Fibroblast of peridontal ligament (primary cell): ENCODE measurements around the gene PELI2.

Experiments used
- DNase-seq: peaks from one replicate; pipeline ENCODE4 v3.0.0-alpha.2; 2010; ENCODE audit errors: extremely low read depth

Gene PELI2, protein sequence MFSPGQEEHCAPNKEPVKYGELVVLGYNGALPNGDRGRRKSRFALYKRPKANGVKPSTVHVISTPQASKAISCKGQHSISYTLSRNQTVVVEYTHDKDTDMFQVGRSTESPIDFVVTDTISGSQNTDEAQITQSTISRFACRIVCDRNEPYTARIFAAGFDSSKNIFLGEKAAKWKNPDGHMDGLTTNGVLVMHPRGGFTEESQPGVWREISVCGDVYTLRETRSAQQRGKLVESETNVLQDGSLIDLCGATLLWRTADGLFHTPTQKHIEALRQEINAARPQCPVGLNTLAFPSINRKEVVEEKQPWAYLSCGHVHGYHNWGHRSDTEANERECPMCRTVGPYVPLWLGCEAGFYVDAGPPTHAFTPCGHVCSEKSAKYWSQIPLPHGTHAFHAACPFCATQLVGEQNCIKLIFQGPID

DNA sequence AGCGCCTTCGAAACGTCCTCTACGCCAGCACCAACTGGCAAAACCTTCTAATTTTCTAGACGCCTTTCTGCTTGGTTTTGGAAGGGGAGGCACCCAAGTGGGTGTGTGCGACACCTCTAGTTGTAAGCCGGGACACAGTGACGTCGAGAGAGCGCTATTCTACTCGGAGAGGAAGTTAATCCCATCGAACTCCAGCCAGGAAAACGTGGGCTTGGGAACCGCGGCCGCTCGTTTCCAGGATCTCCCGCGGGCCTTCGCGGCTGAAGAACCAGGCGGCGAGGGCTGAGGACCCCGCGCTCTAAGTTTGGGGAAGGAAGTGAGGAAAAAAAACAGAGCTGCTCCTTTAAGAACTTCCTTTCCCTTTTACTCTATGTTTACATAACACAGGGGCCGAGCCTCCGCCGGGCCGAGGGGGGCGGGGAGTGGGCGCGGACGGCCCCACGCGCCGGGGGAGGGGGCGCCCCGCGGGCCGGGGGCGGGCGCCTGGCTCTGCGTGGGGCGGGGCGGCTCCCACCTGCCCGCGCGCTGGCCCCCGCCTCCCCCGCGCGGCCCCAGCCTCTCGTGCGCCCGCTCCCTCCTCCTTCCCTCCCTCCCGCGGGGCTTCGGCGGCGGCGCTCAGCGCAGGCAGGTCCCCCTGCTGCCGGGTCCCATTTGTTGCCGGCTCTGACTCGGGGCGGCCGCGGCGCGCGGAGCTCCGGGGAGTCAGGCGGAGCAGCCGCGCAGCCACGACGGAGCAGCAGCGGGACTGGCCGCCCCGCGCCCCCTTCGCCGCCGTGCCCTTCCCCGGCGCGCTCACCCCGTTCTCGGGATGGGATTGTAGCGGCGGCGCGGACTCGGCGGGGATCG lies at the start of gene PELI2:
TSS of gene PELI2 (plus strand) at position 647 of the 846 bp plus-strand sequence. CDS start 250 bp downstream, outside the sequence.
- DNase-seq, result peak; percentile 65

DNA sequence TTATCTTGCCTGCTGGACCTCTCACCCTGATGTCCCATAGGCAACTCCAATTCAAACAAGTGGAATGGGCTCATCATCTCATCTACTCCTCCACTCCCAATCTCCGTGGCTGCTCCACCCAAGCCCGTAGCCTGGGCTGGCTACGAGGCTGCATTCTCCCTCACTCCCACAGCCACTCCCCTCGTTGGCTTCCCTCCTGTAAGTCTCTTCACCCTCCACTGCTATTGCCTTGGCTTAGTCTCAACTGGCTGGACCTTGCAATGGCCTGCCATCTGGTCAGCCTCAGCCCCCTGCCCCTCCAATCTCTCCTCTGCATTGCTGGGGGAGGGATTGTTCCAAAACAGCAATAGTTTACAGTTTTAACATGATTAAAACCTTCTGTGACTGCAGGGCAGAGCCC lies 44.4 kb upstream of the PELI2 start:
- DNase-seq, result peak; percentile 37

DNA sequence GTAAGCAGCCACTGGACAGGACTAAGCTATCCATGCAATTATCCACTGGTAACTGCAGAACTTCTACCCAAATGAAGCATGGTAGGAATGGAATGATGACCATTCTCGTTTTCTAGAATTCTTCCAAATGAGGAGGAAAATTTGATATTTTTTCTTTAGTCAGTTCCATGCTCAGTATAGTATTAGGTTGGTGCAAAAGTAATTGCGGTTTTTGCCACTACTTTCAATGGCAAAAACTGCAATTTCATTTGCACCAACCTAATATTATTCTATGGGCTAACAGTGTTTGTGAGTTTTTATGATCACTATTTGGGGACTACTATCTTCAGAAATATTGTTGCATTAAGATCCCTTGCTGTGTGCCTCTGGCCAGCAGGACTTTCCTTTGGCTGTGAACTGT lies 42.9 kb upstream of the PELI2 start:
- DNase-seq, result no peak

DNA sequence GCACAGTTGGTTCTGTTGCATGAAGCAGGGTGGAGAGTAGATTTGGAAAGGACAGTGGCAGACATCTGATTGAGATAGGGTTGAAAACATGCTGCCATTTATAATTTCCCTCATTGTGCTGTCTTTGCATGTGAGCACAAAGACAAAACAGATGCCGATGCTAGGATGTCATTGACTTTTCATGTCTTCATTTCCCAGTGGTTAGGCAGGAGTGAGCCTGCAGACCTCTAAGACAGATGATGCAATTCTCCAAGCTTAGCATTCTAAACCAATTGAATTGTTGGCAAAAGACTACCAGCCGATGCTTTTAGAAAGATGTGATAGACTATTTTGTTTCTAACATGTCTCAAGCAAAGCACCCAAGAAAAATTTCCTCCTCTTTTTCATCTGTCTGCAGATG lies 37.1 kb upstream of the PELI2 start:
- DNase-seq, result peak; percentile 72

DNA sequence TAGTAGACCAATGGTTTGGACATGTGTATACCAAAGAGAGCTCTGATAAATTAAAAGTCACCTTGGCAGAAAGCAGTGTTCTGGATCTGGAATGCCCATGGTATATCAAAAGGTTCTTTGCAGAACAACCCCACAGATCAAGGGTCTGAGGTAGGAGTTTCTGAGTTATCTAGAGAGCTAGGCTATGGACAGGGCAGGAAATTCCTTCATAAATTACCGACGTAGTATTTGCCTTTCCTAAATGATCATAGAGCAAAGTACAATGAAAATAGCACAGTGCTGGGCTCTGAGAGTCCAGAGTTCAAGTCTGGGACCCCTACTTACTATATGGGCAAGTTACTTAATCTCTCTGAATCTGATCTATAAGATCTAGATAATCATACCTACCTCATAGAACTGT lies 35.3 kb upstream of the PELI2 start:
- no peak for DNase-seq

DNA sequence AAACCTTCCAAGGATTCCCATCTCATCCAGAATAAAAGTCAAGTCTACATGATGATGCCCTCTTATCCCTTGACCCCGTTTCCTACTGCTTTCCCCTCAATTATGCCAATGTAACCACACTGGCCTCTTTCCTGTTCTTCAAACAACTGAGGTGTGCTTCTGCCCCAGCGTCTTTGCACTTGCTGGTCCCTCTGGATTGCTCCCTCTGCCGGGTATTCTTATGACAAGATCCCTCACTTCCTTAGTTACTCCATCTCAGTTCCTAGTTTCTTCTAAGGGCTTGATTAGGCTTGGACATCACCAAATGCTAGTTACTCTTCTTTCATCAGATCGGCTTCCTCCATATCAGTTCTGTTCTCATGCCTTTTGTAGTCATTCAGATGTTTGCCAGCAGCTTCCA lies 32.7 kb upstream of the PELI2 start:
- no peak for DNase-seq

DNA sequence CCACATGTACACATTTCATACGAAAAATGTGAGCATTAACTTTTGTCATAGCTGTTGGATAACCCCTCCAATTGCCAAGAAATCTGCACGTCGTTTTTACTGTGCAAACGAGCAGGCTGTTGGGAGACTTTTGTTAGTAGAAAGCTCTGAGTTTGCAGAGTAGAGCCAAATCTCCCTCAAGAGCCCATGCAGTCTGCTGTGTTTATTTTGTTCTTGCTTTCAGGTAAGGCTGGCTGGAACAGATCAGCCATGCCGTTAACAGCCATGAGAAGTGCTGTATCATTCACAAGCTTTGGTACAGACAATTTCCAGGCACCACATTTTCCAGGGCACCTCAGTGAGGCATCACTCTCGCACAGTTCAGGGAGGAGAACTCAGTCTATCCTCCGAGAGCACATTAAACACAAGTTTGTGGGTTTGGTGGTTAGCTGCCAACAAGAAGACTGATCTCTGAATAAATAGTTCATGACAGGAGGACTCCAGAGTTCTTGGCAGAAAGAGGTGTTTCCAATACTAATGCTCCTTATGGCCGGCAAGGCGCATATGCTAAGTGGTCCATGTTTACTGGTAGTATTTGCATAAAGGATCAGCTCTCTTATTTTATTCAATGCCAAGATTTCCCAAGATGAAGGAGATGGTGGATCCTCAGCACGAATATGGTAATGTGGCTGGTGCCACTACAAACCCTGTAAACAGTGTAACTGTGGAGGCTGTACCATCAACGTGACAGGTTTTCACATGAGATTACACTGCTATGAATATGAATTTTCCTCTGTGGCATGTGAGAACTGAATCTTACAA lies 30.3 kb upstream of the PELI2 start:
- DNase-seq, result no peak

DNA sequence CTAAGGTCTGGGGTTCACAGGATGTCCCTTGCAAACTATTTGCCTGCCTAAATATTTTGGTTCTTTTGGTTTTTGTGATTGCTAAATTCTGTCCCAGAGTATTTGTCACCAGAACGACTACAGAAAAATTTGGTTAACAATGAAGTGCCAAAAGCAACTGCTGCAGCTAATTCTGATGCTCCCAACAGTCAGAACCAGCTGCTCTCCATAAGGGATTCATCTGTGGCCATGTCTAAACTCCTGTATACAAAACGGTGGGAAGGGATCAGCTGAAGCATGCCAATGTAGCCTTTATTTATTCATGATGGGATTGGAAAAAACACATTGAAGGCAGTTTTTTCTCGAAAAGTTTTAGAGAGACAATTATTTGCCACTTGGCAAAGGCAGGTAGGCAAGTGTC lies 29.3 kb upstream of the PELI2 start:
- peak; percentile 13 for DNase-seq

DNA sequence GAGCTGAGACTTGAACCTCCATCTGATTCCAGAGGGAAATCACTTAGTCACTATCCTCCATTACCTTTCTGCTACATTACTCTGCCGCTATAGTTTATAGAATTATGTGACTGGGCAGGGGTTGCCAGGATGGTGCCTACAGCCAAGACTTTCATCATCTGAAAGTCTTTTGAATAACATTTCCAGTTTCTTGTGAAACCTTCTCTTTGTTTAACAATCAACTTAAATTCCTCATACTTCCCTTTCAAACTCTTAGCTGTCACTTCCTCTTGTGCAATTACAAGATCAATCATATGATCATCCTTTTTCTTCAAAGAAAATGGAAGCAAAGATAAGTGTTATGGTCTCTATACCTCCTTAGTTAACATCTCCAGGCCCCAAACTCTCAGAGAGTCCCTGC lies 25.4 kb upstream of the PELI2 start:
- DNase-seq, result peak; percentile 36

DNA sequence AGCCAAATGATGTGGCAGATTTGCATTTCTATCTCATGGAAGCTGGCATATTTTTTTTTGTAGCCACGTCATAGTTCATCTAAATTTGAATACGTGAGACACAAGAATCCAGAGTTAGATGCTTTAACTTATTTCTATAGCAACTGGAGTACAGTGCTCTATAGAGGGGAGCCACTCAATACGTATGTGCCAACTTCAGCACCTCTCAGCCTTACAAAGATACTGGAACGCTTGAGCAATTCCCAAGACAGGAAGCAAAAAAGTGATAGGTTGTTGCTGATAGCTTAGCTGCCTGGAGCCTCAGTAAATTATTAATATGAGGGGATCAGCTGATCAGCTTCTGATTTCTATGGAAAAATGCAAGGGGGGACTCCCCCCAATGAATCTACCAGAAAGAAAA lies 24.1 kb upstream of the PELI2 start:
- no peak for DNase-seq

DNA sequence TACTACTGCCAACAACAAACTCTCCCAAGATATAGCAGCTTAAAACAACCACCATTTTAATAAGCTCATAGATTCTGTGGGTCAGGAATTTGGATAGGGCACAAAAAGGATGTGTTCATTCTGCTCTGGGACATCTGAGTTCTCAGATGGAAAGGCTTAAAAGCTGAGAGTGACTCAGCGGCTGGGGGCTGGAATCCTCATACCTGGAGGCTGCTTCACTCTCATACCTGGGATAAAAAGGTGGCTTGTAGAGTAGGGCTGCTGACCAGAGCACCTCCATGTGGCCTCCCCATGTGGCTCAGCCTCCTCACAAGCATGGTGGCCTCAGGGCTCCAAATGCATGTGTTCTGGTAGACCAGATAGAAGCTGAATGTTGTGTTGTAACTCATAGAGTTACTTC lies 20.2 kb upstream of the PELI2 start:
- DNase-seq, result no peak

DNA sequence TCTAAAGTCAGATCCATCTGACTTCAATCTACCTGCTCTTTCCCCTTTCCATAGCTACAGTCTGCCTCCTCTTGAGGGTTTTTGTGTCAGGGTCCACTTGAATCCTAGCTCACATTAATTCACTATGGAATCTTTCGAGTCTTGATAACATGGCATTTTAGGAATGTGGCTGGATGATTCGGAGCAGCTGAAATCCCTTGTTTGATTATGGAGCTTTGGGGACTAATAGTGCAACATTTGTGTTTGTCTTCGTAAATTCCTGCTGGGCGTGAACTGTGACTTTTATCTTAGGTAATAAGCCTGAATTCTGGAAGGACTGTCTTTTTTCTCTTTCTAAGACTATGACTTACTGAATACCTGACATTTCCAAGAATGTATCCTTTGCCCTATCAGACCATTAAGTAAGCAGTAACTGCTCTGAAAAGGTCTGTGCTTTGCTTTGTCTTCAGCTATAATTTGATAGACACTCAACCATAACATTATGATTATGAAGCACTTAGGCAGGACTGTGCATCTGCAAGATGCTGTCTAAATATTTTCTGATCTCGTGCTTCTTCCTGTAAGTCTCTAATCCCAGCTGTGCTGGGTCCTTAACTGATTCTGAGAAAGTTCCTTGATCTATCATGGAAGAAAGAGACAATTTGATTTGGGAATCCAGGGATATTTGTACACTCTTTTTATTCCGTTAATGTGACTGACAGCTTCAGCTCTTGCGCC lies 19.0 kb upstream of the PELI2 start:
- no peak for DNase-seq

DNA sequence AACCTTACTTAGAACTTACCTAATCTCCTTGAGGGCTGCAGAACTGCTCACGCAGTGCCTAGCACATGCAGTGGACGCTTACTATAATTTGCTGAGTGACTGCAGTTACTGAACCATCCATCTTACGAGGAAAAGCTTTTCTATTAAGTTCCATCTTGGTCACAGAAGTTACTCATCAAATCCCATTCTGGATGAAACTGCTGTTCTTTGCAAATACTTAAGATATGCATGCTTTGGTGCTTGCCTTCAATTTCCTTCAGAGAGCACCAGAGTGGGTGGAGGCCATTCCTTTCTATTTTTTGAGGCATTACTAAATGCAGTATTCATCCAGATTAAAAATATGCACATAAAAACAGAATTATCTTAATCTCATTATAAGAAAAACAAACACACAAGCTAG lies 17.7 kb upstream of the PELI2 start:
- DNase-seq, result peak; percentile 51

DNA sequence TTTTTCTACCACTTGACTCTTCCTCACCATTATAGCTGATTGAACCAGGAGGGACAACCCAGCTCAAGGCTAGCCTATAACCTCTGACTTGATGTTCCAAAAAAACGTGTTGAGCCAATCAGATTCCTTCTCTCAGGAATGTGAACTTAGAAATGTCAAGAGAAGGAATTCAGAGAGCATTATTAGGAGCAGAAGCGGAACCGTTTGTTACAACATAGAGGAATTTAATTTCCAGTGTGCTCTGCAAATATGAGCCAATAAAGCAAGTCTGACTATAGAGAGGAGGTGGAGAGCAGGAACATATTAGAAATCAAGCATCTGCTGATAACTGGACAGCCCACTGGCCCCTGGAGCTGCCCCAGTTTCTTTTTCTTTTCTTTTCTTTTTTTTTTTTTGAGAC lies 15.3 kb upstream of the PELI2 start:
- no peak for DNase-seq

DNA sequence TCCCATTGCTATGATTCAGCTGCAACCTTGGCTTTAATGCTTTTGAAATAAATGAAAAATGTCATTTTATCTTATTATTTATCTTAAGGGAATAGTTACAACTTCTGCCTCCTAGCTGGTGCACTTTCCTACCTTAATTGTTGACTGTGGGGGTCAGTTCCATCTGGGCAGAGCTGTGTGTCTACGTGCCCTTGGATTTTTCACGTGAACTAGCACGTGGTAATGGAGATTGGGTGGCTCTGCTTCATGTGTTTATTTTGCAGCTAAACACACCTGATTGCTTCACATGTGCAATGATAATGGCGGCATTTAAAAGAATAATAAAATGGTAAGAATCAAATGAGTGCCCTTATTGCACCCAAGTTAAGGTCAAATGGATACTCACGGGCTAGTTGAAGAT lies 10.6 kb upstream of the PELI2 start:
- no peak for DNase-seq

DNA sequence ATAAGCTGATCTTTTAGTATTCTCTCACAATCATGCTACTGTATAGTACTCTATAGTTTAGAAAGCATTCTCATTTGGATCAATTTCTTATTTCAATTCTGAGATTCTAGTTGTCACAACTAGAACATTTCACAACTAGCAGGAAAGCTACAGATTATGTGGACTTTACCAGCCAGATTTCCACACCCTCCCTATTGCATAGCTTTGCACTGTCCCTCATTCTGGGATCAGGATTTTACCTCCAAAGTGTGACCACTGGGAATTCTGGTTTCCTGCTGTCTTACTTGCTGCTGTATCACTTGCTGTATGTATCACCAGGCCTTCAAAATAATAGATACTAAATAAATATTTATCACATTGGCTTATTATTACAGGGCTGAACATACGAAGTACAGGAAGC lies 10.2 kb upstream of the PELI2 start:
- no peak for DNase-seq

DNA sequence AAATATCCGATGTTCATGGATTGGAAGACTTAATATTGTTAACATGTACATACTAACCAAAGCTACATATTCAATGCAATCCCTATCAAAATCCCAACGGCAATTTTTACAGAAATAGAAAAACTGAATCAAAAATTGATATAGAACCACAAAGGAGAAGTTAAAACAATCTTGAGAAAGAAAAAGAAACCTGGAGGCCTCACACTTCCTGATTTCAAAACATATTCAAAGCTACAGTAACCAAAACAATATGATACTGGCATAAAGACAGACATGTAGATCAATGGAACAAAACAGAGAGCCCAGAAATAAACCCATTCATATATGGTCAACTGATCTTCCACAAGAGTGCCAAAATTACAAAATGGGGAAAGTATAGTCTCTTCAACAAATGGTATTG lies 5.4 kb upstream of the PELI2 start:
- DNase-seq, result no peak

DNA sequence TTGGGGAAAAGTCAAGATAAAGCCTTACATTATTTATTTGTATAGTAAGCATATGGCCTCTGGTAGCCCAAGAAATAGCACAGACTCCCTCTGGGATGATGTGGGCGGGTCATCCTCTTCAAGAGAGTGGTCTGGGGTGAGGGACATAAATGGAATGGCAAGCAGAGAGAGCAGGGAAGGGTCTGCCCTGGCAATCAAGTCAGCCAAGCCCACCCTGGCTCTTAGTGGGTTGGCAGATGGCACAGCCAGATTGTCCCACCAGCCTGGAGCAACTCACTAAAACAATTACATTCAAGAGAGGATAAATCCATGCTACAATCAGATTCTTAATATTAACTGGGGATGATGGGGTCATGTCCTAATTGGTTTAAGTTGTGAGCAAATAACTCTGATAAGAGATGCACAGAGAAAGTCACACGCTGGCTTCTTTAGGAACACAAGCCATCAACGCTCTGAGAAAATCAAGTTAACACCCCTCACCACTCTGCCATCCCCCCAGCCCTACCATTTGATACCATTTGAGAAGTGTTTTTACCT lies 2.8 kb upstream of the PELI2 start:
- DNase-seq, result no peak

DNA sequence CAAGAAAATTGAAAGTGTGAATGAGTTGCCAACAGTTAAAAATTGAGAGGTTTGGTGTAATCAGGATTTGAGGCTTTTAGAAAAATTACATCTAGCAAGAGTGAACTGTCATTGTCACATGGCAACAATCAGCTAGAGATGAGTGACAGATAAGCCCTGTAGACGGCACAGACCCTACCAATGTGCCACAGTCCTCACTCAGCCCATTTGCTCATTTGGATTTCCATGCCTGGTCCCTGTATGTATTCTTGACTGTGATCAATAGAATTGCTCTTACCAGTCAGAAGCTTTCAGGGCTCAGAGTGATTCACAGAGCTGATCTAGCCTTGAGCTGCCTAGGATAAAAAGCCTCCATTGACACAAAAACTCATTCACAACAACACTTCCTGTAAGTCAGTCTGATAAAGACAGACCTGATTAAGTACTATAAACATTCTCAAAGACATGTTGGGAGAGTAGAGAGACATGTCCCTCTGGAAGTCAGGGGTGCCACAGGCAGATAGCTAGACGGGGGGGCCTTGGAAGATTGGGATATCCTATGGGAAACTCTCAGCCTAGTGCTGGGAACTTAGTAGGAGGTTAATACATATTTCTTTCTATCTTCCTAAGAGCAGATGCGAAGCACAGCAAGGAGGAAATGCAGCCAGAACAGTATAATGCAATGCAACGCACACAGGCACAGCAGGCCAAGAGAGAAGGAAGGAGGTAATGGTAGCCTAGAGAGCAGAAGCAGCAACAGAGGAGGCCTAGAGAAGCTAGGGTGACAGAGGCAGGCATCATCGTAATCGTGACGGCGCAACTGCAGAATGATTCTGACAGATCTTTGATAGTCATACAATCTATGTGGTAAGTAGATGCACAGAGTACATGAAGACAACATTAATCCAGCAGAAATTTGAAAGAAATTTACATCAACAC lies 2.0 kb upstream of the PELI2 start:
- DNase-seq, result no peak

DNA sequence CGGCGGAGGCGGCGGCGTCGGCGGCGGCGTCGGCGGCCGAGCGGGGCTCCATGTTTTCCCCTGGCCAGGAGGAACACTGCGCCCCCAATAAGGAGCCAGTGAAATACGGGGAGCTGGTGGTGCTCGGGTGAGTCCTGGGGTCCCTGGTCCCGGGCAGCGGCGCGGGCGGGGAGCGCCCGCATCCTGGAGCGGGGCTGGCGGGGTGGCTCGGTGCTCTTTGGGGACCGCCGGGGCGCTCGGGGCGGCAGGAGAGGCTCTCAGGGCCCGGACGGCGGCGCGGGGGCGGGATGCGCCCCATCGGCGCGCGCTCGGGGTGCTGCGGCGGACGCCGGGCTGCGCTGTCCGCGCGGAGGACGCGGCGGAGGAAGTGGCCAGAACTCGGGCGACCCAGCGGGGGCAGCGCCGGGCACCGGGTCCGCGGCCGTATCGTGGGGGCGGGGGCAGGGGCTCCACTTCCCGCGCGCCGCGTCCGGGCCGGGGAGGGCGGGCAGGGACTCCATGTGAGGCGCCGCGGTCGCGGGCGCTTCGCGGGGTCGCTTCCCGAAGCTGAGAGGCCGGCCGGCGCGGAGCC lies 485 bp downstream of the PELI2 start:
- DNase-seq, result no peak
